Measurements from ENCODE around the gene ATP8A1.
"Not testable (repeated sequence)": the region's sequence is repeated elsewhere in the genome, so short reads cannot be mapped to it uniquely, and the experiment has no call there.

ATP8A1 gene

GRCh38 chr4:42390622-42391354 lies 266.1 kb downstream of the ATP8A1 start:
- DNase-seq (ENCODE audit: insufficient read length, low spot score) (no peak), FAIRE-seq (no peak)

- FAIRE-seq (no peak), DNase-seq (ENCODE audit: insufficient read length, low spot score) (no peak)
Measured at GRCh38 chr4:42385516-42385915, 271.4 kb downstream of the ATP8A1 start.

GRCh38 chr4:42381666-42382065 lies 275.2 kb downstream of the ATP8A1 start:
- DNase-seq (ENCODE audit: insufficient read length, low spot score) (no peak), FAIRE-seq (no peak)

- no peak for DNase-seq (ENCODE audit: insufficient read length, low spot score)
- FAIRE-seq: no peak
Measured at GRCh38 chr4:42377497-42377896, 279.4 kb downstream of the ATP8A1 start.

GRCh38 chr4:42372303-42372702 lies 284.6 kb downstream of the ATP8A1 start:
- DNase-seq (ENCODE audit: insufficient read length, low spot score); FAIRE-seq: not testable (repeated sequence)

GRCh38 chr4:42371305-42372252 lies 285.3 kb downstream of the ATP8A1 start:
- DNase-seq (ENCODE audit: insufficient read length, low spot score): peak; percentile 40

GRCh38 chr4:42369489-42369888 lies 287.4 kb downstream of the ATP8A1 start:
- no peak for FAIRE-seq
- DNase-seq (ENCODE audit: insufficient read length, low spot score): no peak

More at GRCh38 chr4:42371305-42372252, 285.3 kb downstream of the ATP8A1 start:
- peak; percentile 59 for FAIRE-seq

- DNase-seq (ENCODE audit: insufficient read length, low spot score) (no peak), FAIRE-seq (no peak)
Measured at GRCh38 chr4:42366959-42367358, 289.9 kb downstream of the ATP8A1 start.

GRCh38 chr4:42364266-42365053 lies 292.4 kb downstream of the ATP8A1 start:
- FAIRE-seq (no peak), DNase-seq (ENCODE audit: insufficient read length, low spot score) (no peak)

- DNase-seq (ENCODE audit: insufficient read length, low spot score) (no peak), FAIRE-seq (no peak)
Measured at GRCh38 chr4:42363614-42364013, 293.3 kb downstream of the ATP8A1 start.

- FAIRE-seq: no peak
Measured at GRCh38 chr4:42362591-42362990, 294.3 kb downstream of the ATP8A1 start.

GRCh38 chr4:42361456-42361855 lies 295.4 kb downstream of the ATP8A1 start:
- DNase-seq (ENCODE audit: insufficient read length, low spot score) (no peak), FAIRE-seq (no peak)

More at GRCh38 chr4:42362591-42362990, 294.3 kb downstream of the ATP8A1 start:
- DNase-seq (ENCODE audit: insufficient read length, low spot score): no peak

- FAIRE-seq (no peak), DNase-seq (ENCODE audit: insufficient read length, low spot score) (no peak)
Measured at GRCh38 chr4:42360256-42360669, 296.6 kb downstream of the ATP8A1 start.

GRCh38 chr4:42359711-42360110 lies 297.2 kb downstream of the ATP8A1 start:
- FAIRE-seq (no peak), DNase-seq (ENCODE audit: insufficient read length, low spot score) (no peak)

Data from GM19239 (cell line).